ENCODE data around the gene CACNB2.

GRCh38 chr10:18203471-18203870, 63.2 kb downstream of the CACNB2 start:
- TF ChIP-seq EP300 (IDR thresholded peaks at IDR 0.05): no peak
- no peak for TF ChIP-seq JUNB (IDR thresholded peaks at IDR 0.05)
- TF ChIP-seq POLR2A (IDR thresholded peaks at IDR 0.05; ENCODE audit: low read length): no peak
- no peak for TF ChIP-seq TP53 (CRISPR knock-in tag; IDR thresholded peaks at IDR 0.05)
- TF ChIP-seq CTCF (IDR thresholded peaks at IDR 0.05): no peak
- TF ChIP-seq MAFK (IDR thresholded peaks at IDR 0.05; ENCODE audit: partially characterized antibody): no peak
- no peak for TF ChIP-seq HDAC2 (IDR thresholded peaks at IDR 0.05)

All from A549 (cell line).